ENCODE measurements around the gene NUF2. TPM values are rescaled to one million over a fixed set of nuclear protein-coding genes. Genes with fewer than 3 reads are reported as not detected.

The NUF2 gene
- total RNA-seq, 1 donor from 2014 or later, result 5.8 TPM

DNA sequence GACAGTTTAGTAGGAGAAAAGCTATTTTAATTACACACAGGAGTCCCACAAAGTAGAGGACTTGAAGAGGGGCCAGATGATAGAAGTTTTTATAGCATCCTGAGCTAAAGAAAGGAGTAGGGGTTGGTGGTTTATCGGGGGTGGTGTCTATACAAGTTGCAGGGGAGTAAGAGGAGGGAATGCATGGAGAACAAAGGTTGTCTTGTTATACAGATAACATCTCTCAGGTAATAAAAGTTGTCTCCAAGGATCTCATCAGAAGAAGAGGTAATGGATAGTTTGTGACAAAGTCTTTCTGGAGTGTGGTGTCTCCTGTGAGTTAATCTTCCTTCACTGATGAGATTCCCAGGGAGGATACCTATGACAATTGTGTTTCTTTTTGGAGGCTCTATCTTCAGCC, 23.4 kb upstream of the NUF2 start:
- H3K9me3 Mint-ChIP-seq (ENCODE audit: unreplicated experiment), result no peaks in the 10 kb centered on the region
- H3K4me3 Mint-ChIP-seq (ENCODE audit: unreplicated experiment), result no peak overlapping the region
- no peaks in the 10 kb centered on the region for H3K27me3 Mint-ChIP-seq (ENCODE audit: unreplicated experiment)
- DNase-seq, result no peak
- H3K4me1 Mint-ChIP-seq (ENCODE audit: low read depth, unreplicated experiment), result peaks cover 28% of the 10 kb centered on the region
- no peaks in the 10 kb centered on the region for H3K36me3 Mint-ChIP-seq (ENCODE audit: unreplicated experiment)
- no peak overlapping the region for H3K27ac Mint-ChIP-seq (ENCODE audit: unreplicated experiment)
- no peak for TF ChIP-seq CTCF (IDR thresholded peaks at IDR 0.05; ENCODE audit: partially characterized antibody, unreplicated experiment)

DNA sequence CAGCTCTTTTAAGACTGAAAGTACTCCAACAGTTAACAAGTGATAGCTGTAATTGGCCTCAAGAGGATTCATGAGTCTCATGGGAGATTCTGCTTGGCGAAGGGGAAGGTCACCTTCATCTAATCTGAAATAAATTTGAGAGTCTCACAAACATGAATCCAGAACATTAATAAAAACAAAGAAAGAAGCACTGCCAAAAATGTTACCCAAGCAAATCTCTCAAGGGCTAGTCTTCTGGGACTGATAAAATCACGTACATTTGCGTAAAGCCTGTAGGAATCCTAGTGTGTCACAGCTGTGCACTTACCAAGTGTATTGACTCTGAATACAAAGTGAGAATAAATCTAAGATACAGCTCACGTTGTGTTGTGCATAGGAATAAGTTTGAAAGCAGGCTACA, 21.2 kb upstream of the NUF2 start:
- no peak for DNase-seq
- H3K4me1 Mint-ChIP-seq (ENCODE audit: low read depth, unreplicated experiment), result peaks cover 28% of the 10 kb centered on the region
- H3K36me3 Mint-ChIP-seq (ENCODE audit: unreplicated experiment), result no peaks in the 10 kb centered on the region

DNA sequence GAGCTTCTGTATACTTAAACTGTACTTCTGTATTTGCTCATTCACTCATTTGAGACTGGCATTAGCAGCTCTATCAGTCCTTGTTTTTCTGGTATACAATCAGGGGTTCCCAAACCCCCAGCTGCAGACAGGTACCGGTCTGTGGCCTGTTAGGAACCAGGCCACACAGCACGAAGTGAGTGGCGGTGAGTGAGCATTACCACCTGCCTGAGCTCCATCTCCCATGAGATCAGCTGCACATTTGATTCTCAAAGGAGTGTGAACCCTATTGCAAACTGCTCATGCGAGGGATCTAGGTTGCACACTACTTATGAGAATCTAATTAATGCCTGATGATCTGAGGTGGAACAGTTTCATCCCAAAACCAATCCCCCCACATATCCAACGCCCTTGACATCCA, 18.2 kb upstream of the NUF2 start:
- Mint-ChIP-seq H3K27me3 (ENCODE audit: unreplicated experiment) (no peaks in the 10 kb centered on the region), H3K9me3 (ENCODE audit: unreplicated experiment) (no peaks in the 10 kb centered on the region), H3K36me3 (ENCODE audit: unreplicated experiment) (no peaks in the 10 kb centered on the region), H3K27ac (ENCODE audit: unreplicated experiment) (no peak overlapping the region), H3K4me1 (ENCODE audit: low read depth, unreplicated experiment) (peaks cover 16% of the 10 kb centered on the region), H3K4me3 (ENCODE audit: unreplicated experiment) (no peak overlapping the region)
- no peak for TF ChIP-seq CTCF (IDR thresholded peaks at IDR 0.05; ENCODE audit: partially characterized antibody, unreplicated experiment)
- no peak for DNase-seq

More for the DNA sequence above, 21.2 kb upstream of the NUF2 start:
- no peaks in the 10 kb centered on the region for H3K9me3 Mint-ChIP-seq (ENCODE audit: unreplicated experiment)
- no peak for TF ChIP-seq CTCF (IDR thresholded peaks at IDR 0.05; ENCODE audit: partially characterized antibody, unreplicated experiment)
- no peak overlapping the region for H3K4me3 Mint-ChIP-seq (ENCODE audit: unreplicated experiment)
- H3K27ac Mint-ChIP-seq (ENCODE audit: unreplicated experiment), result no peak overlapping the region
- H3K27me3 Mint-ChIP-seq (ENCODE audit: unreplicated experiment), result no peaks in the 10 kb centered on the region

DNA sequence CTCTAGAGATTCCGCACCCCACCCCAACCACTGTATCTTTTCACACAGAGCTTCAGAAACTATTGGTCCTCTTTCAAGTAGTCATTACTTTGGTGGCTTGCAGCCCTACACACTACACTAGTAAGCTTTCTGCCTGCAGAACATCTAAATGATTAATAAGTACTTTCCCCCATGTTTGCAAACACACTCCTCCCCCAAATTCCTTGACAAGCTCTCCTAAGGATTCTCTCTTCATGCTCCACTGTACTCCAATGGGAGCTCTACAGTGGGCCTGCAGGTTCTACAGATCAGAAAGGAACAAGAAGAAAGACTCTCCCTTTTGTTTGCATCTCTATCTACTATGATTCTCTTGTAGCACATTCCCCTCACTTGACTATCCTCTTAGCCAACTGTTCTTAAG, 16.3 kb upstream of the NUF2 start:
- H3K27ac Mint-ChIP-seq (ENCODE audit: unreplicated experiment), result no peak overlapping the region
- no peak overlapping the region for H3K4me3 Mint-ChIP-seq (ENCODE audit: unreplicated experiment)
- DNase-seq, result no peak
- no peaks in the 10 kb centered on the region for H3K36me3 Mint-ChIP-seq (ENCODE audit: unreplicated experiment)
- TF ChIP-seq CTCF (IDR thresholded peaks at IDR 0.05; ENCODE audit: partially characterized antibody, unreplicated experiment), result no peak
- no peaks in the 10 kb centered on the region for H3K9me3 Mint-ChIP-seq (ENCODE audit: unreplicated experiment)
- peaks cover 6% of the 10 kb centered on the region for H3K4me1 Mint-ChIP-seq (ENCODE audit: low read depth, unreplicated experiment)
- no peaks in the 10 kb centered on the region for H3K27me3 Mint-ChIP-seq (ENCODE audit: unreplicated experiment)

DNA sequence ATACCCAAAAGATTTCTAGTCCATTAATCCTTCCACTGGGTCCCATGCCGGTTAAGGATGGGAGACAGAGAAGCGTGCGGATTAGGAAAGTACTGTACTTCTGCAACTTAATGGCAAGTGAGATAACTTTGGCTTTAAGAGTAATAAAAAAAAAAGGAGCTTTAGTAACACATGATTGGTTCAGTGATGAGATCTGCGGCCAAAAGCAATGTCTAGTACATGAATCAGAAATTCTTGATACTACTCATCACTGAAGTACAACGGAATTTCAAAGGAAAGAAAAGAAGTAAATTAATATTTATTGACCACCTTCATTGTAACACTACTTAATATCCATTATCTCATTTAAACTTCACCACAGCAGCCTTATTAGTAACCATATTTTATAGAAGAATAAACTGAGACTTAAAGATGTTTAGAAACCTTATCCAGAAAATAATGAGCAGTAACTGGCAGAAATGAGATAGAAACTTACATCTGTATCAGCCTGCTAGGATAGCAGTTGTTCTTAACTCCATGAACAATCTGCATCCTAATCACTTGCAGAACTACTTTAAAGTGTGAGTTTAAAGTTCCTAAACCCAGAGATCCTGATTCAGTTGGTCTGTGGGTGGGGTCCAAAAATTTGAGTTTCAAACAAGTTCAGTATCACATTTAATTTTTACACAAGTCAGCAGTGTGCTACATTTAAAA, 14.1 kb upstream of the NUF2 start:
- no peaks in the 10 kb centered on the region for H3K27me3 Mint-ChIP-seq (ENCODE audit: unreplicated experiment)
- no peaks in the 10 kb centered on the region for H3K36me3 Mint-ChIP-seq (ENCODE audit: unreplicated experiment)
- TF ChIP-seq CTCF (IDR thresholded peaks at IDR 0.05; ENCODE audit: partially characterized antibody, unreplicated experiment), result no peak
- no peaks in the 10 kb centered on the region for H3K9me3 Mint-ChIP-seq (ENCODE audit: unreplicated experiment)
- no peaks in the 10 kb centered on the region for H3K4me1 Mint-ChIP-seq (ENCODE audit: low read depth, unreplicated experiment)
- no peak overlapping the region for H3K27ac Mint-ChIP-seq (ENCODE audit: unreplicated experiment)
- no peak overlapping the region for H3K4me3 Mint-ChIP-seq (ENCODE audit: unreplicated experiment)
- no peak for DNase-seq
